Suprapubic skin (tissue), 4 donors: ENCODE measurements around the gene VAMP8. TPM values are rescaled to one million over a fixed set of nuclear protein-coding genes. Genes with fewer than 3 reads are reported as not detected.

Experiments
- DNase-seq, 2 donors: peaks; one replicate each; pipeline ENCODE4 v3.0.0-alpha.2; 2019; ENCODE audit warnings: low spot score in 2 of 2
- H3K27ac ChIP-seq: fragments of 200-600 bp; sonication (generic); one replicate; pipeline ENCODE4 v1.5.1; 2019
- H3K27me3 ChIP-seq: fragments of 200-600 bp; sonication (generic); one replicate; pipeline ENCODE4 v1.5.1; 2019
- H3K36me3 ChIP-seq: fragments of 200-600 bp; sonication (generic); one replicate; pipeline ENCODE4 v1.5.1; 2019
- H3K4me1 ChIP-seq: fragments of 200-600 bp; sonication (generic); one replicate; pipeline ENCODE4 v1.5.1; 2019
- H3K4me3 ChIP-seq: fragments of 200-600 bp; sonication (generic); one replicate; pipeline ENCODE4 v1.5.1; 2019; ENCODE audit warnings: mild to moderate bottlenecking
- H3K9me3 ChIP-seq: fragments of 200-600 bp; sonication (generic); one replicate; pipeline ENCODE4 v1.5.1; 2019
- EP300 ChIP-seq: sonication (generic); formaldehyde crosslinking; IDR thresholded peaks from one replicate; pipeline ENCODE4 v1.6.1; 2017; ENCODE audit warnings: antibody characterized with exemption
- POLR2A ChIP-seq, 2 donors: fragments of 450-650 bp; IDR thresholded peaks; one replicate each; pipeline ENCODE4 v1.6.1; 2017; ENCODE audit warnings: antibody characterized with exemption in 2 of 2, mild to moderate bottlenecking in 2 of 2, moderate library complexity in 2 of 2
- POLR2AphosphoS5 ChIP-seq, 3 donors: sonication (generic); formaldehyde crosslinking; IDR thresholded peaks; one replicate each; pipeline ENCODE4 v1.6.1; 2017; ENCODE audit warnings: antibody characterized with exemption in 3 of 3
- WGBS: methylation state at CpG from one replicate; pipeline ENCODE4 v1.1.5; 2018; 5-methylcytosine and 5-hydroxymethylcytosine counted together
- total RNA-seq, 4 donors: library from RNA; depleted of rRNA; stranded (reverse); fragments of >200 nt; gene quantifications; one replicate each; pipeline ENCODE4 v1.1.0, GENCODE V29; 2016
- TF ChIP-seq, protein P1 (sequence below), 2 donors: fragments of 200-600 bp in 1 of 2; fragments of 450-650 bp in 1 of 2; sonication (generic) in 1 of 2; IDR thresholded peaks; one replicate each; pipeline ENCODE4 v1.5.1; 2016 to 2019; ENCODE audit warnings: antibody characterized with exemption in 2 of 2, mild to moderate bottlenecking in 1 of 2, moderate library complexity in 1 of 2

The VAMP8 gene
- total RNA-seq, 4 donors from 2014 or later = 85.5 to 123 (median 96.0) TPM

DNA sequence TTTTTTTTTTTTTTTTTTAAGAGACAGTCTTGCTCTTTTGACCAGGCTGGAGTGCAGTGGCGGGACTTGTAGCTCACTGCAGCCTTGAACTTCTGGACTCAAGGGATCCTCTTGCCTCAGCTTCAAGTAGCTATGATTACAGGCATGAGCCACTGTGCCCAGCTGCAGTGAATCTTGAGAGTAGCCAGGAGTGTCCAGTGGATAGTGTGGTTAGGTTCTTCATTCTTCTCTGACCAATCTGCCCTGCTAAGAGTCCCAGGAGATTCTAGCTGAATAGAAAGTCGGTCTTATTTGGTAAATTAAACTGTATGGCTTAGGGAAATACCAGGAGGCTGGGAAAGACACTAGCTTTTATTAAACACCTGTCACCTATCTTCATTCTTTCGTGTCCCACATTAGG, 53.9 kb downstream of the VAMP8 start:
- no peak overlapping the region for H3K27ac ChIP-seq
- no peaks in the 10 kb centered on the region for H3K9me3 ChIP-seq
- peak in 1 of 2 donors; percentile 32 for DNase-seq
- H3K27me3 ChIP-seq = no peaks in the 10 kb centered on the region
- peaks cover 96% of the 10 kb centered on the region for H3K36me3 ChIP-seq
- 96% methylated on average over 3 of the region's 3 CpGs for whole genome bisulfite sequencing
- no peak for TF ChIP-seq POLR2A (IDR thresholded peaks at IDR 0.05)
- TF ChIP-seq EP300 = no peak
- TF ChIP-seq, protein P1, sequence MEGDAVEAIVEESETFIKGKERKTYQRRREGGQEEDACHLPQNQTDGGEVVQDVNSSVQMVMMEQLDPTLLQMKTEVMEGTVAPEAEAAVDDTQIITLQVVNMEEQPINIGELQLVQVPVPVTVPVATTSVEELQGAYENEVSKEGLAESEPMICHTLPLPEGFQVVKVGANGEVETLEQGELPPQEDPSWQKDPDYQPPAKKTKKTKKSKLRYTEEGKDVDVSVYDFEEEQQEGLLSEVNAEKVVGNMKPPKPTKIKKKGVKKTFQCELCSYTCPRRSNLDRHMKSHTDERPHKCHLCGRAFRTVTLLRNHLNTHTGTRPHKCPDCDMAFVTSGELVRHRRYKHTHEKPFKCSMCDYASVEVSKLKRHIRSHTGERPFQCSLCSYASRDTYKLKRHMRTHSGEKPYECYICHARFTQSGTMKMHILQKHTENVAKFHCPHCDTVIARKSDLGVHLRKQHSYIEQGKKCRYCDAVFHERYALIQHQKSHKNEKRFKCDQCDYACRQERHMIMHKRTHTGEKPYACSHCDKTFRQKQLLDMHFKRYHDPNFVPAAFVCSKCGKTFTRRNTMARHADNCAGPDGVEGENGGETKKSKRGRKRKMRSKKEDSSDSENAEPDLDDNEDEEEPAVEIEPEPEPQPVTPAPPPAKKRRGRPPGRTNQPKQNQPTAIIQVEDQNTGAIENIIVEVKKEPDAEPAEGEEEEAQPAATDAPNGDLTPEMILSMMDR (IDR thresholded peaks at IDR 0.05) = no peak
- TF ChIP-seq POLR2AphosphoS5 (IDR thresholded peaks at IDR 0.05) = no peak
- no peaks in the 10 kb centered on the region for H3K4me1 ChIP-seq
- no peak overlapping the region for H3K4me3 ChIP-seq

Other genes with a start within 250 kb of the VAMP8 start
- gene TGOLN2, start 249.6 kb upstream of the VAMP8 start, total RNA-seq = 100 to 1,000 TPM in 1 of 4 donors, 10 to 100 TPM in 3; 62.5 to 118 (median 72.0) TPM
- gene RETSAT, start 223.1 kb upstream of the VAMP8 start, total RNA-seq = 100 to 1,000 TPM in 3 of 4 donors, 10 to 100 TPM in 1; 92.4 to 126 (median 117) TPM
- 10 to 100 TPM; 24.4 to 41.8 (median 30.0) TPM for gene ELMOD3, start 222.8 kb upstream of the VAMP8 start, total RNA-seq
- 100 to 1,000 TPM; 139 to 212 (median 172) TPM for gene CAPG, start 167.2 kb upstream of the VAMP8 start, total RNA-seq
- not detected for gene SH2D6, start 158.9 kb upstream of the VAMP8 start, total RNA-seq
- gene MAT2A, start 38.4 kb upstream of the VAMP8 start, total RNA-seq = 100 to 1,000 TPM; 153 to 234 (median 167) TPM
- gene GGCX, start 16.1 kb upstream of the VAMP8 start, total RNA-seq = 10 to 100 TPM; 23.2 to 38.9 (median 27.7) TPM
- gene VAMP5, start 6.8 kb downstream of the VAMP8 start, total RNA-seq = 10 to 100 TPM in 2 of 4 donors, 1 to 10 TPM in 2; 7.9 to 24.1 (median 14.0) TPM
- 100 to 1,000 TPM in 3 of 4 donors, 10 to 100 TPM in 1; 89.9 to 127 (median 110) TPM for gene RNF181, start 18.2 kb downstream of the VAMP8 start, total RNA-seq
- gene TMEM150A, start 25.1 kb downstream of the VAMP8 start, total RNA-seq = 10 to 100 TPM; 13.1 to 15.0 (median 14.1) TPM
- 10 to 100 TPM; 15.8 to 28.1 (median 18.3) TPM for gene C2orf68, start 34.5 kb downstream of the VAMP8 start, total RNA-seq
- 10 to 100 TPM; 38.2 to 44.0 (median 40.4) TPM for gene USP39, start 38.6 kb downstream of the VAMP8 start, total RNA-seq
- not detected for gene SFTPB, start 90.6 kb downstream of the VAMP8 start, total RNA-seq
- 1 to 10 TPM in 3 of 4 donors, not detected in 1; 1.6 to 4.8 (median 1.9) TPM for gene GNLY, start 116.8 kb downstream of the VAMP8 start, total RNA-seq
- 10 to 100 TPM in 3 of 4 donors, 1 to 10 TPM in 1; 9.7 to 30.3 (median 27.3) TPM for gene ATOH8, start 176.4 kb downstream of the VAMP8 start, total RNA-seq